ENCODE data around the gene C1QTNF8.

- TF ChIP-seq, protein P1, sequence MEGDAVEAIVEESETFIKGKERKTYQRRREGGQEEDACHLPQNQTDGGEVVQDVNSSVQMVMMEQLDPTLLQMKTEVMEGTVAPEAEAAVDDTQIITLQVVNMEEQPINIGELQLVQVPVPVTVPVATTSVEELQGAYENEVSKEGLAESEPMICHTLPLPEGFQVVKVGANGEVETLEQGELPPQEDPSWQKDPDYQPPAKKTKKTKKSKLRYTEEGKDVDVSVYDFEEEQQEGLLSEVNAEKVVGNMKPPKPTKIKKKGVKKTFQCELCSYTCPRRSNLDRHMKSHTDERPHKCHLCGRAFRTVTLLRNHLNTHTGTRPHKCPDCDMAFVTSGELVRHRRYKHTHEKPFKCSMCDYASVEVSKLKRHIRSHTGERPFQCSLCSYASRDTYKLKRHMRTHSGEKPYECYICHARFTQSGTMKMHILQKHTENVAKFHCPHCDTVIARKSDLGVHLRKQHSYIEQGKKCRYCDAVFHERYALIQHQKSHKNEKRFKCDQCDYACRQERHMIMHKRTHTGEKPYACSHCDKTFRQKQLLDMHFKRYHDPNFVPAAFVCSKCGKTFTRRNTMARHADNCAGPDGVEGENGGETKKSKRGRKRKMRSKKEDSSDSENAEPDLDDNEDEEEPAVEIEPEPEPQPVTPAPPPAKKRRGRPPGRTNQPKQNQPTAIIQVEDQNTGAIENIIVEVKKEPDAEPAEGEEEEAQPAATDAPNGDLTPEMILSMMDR (IDR thresholded peaks at IDR 0.05): no peak
- TF ChIP-seq EZH2 (IDR thresholded peaks at IDR 0.05): no peak
These were observed 53.8 kb downstream of the C1QTNF8 start for GRCh38 chr16:1042049-1042744.

Data from neural progenitor cell (in vitro differentiated cells).